RCC 7860 (cell line): Measurements from ENCODE around the gene TMEM44.
A peak's percentile ranks its signal among the peaks of the same experiment; 100 is the strongest.
"Not testable (repeated sequence)": the region's sequence is repeated elsewhere in the genome, so short reads cannot be mapped to it uniquely, and the experiment has no call there.

Source experiments
- DNase-seq: peaks from one replicate; pipeline ENCODE4 v3.0.0-alpha.2; 2015; ENCODE audit warnings: low spot score
- FAIRE-seq: peaks from 2 replicates; lab custom pipeline; 2012; peaks lifted over from hg19 to GRCh38; lab: Jason Lieb, UNC

Gene TMEM44

DNA sequence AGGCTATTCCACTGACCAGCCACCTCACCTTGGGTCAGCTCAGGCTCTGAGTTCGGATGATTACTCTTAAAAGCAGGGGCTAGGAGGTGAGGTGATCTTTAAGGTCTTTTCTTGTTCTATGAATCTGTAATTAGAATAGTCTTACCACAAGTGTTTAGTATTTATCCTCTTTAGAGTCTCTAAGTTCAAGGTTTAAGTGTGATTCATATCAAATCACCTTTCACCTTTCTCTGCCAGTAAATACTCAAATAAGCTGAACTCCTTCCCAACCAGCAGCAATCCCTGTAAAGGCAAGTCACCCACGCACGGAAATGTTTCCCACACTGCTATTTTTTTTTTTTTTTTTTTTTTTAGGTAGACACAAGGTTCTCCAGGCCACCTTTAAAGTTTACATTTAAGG, 14.5 kb upstream of the TMEM44 start:
- no peak for DNase-seq
- no peak for FAIRE-seq

DNA sequence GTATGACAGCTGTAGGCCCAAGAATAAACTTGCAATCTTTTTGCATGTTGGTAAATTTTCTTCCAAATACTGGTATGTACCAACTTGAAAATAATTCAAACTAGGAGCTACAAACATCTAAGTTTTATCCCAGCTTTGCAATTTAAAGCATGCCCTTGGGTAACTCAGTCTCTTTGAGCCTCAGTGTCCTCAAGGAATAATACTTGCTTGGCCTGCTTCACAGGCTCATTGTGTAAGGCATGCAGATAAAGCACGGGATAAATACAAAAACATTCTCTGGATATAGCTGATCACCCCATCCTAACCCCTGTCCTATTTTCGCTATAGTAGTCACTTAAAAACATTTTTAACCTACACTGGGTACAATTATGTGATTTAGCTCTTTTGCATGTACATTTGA, 9.6 kb upstream of the TMEM44 start:
- DNase-seq: no peak
- FAIRE-seq: no peak

DNA sequence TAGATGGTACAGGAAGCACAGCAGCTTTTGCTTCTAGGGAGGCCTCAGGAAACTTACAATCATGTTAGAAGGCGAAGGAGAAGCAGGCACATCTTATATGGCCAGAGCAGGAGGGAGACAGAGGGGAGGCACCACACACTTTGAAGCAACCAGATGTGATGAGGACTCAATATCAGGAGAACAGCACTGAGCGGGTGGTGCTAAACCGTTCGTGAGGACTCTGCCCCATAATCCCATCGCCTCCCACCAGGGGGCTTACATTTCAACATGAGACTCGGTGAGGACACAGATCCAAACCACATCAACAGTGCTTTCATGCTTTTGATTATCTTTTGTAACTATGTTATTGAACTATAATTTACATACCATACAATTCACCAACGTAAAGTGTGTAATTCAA, 7.6 kb upstream of the TMEM44 start:
- DNase-seq: no peak
- no peak for FAIRE-seq

DNA sequence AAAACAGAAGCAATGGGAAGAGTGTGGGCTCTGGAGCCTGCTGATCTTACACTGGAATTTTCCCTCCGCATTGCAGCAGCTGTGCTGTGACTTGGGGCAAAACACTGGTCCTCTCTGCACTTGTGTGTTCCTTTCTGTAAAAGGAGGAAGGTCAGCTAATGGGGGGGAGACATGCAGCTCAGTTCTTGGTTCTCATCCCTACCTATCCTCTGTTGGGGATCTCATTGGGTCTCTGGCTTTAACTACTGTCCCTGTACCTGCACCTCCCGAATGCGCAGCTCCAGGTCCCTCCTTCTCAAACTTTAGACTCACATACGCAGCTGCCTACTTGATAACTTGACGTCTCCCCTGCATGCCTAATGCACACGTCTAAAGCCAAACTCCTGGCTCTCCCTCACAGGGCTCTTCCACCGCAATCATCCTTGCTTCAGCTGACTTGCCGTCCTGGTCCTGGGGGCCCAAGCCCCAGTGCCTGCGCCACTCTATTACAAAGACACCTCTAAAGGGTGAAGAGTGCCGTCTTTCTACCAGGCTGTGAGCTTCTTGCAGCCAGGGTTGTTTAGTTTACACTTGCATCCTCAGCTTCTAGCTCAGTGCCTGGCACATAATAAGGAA, 5.9 kb upstream of the TMEM44 start:
- DNase-seq (no peak), FAIRE-seq (no peak)

DNA sequence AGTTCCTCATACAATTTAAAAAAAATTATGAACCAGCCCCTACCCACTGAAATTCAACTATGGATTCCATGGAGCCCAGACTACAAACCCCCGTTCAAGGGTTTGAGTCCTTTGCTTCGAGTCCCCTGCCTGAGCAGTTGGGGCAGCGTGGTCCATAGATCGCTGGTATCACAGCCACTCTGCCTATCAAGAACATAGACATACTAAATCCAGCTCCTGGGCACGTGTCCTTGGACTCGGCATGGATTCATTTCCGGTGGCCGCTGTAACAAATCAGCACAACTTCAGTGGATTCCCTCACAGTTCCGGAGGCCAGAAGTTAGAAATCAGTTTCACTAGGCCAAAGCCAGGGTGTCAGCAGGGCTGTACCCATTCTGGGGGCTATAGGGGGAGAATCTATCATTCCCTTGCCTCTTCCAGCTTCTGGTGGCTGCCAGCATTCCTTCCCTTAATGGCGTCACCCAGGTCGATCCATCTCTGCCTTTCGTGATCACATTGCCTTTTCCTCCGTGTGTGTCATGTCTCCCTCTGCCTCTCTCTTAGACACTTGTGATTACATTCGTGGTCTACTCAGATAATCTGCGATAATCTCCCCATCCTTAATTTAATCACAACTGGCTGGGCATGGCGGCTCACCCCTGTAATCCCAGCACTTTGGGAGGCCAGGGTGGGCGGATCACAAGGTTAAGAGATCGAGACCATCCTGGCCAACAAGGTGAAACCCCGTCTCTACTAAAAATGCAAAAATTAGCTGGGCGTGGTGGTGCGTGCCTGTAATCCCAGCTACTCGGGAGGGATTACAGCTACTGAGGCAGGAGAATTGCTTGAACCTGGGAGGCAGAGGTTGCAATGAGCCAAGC, 4.6 kb upstream of the TMEM44 start:
- DNase-seq (no peak), FAIRE-seq (no peak)

DNA sequence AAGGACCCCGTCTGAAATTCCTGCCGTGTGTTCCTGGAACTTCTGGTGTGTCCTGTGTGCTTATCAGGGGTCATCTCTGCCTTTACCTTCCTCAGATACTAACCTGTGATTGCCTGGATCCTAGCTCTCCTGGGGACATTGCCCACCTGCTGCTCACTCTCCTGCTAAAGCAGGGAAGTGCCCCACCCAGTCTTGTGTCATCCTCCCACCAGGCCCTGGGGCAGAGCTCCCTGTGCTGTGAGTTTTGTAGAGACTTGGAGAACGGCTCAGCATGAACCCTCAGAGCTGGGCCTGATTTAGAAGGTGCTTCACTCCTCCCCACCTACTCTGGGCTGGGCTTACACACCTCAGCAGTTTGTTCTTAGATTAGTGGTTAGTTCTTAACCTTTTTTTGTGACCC, 3.8 kb upstream of the TMEM44 start:
- DNase-seq: no peak
- no peak for FAIRE-seq

DNA sequence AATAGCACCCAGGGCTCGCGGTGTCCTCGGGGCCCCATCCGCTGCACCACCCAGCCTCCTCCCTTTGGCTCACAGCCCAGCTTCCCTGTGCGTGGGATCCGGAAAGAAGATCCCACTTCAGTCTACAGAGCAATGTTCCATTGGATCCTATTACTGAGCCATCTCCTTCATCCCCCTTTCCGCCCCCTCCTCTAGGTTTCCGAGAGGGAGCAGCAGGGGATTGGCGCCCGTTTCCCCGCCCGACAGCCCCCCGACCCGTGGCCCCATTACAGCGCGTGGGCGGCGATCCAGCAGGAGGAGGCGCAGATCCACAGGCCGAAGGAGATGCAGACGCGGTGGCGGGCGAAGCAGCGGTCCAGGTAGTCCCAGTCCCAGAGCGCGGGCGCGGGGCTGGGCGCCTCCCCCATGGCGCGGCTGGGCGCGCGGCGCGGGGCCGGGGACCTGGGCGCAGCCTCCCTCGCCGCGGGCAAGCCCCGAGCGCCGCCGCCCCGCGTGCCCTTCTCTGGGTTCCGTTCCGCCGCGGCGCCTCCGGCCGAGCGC, 340 bp downstream of the TMEM44 start:
- FAIRE-seq (no peak), DNase-seq (peak; percentile 25)

DNA sequence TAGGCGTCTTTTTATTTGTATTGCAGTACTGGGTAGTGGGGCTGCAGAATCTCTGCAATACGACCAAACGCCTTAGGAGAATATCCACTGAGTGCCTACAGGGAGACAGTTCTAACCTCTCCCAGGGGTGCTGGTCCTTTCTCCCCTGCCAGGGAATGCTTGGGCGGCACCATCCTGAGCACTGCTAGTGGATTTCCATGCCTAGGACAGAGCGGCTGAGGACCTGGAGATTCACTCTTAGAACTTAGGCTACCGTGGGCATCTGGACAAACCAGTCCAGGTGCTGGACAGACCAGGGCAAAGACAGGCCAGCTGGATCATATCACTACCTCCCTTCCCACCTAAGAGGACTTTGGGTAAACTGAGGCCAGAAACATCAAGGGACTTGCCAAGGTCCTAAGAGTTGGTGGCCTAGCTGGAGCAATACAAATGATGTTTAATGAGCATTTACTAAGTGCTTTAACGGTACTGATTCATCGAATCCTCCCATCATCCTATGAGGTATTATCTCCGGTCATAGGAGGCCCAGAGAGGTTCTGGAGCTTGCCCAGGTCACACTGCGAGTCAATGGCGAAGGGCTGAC, 902 bp downstream of the TMEM44 start:
- FAIRE-seq: no peak

DNA sequence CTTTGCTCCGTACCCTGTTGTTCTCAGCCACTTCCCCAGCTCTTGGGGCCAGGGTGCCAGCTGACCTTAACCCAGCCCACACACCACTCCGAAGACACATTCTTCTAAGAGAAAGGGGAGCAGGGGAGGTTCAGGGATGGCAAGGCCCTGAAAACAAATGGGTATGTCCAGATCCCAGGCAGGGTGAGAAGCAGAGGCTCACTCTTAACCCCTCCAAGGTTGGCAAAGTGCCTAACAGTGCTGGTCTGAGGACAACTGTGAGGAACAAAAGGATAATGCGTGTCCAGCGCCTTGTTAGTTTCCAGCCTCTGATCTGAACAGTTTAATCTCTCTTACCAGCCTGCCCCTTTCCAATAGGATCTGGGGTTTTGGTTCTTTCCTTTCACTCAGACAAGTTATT, 1.5 kb downstream of the TMEM44 start:
- DNase-seq (no peak), FAIRE-seq (no peak)

More for the DNA sequence above, 902 bp downstream of the TMEM44 start:
- DNase-seq: no peak

DNA sequence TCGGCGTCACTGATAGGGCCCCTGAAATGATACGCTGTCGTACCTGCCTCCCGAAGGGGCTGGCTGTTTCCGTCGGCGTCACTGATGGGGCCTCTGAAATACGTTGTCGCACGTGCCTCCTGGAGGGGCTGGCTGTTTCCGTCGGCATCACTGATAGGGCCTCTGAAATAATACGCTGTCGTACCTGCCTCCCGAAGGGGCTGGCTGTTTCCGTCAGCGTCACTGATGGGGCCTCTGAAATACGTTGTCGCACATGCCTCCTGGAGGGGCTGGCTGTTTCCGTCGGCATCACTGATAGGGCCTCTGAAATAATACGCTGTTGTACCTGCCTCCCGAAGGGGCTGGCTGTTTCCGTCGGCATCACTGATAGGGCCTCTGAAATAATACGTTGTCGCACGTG, 2.5 kb downstream of the TMEM44 start:
- not testable (repeated sequence) for FAIRE-seq, DNase-seq

DNA sequence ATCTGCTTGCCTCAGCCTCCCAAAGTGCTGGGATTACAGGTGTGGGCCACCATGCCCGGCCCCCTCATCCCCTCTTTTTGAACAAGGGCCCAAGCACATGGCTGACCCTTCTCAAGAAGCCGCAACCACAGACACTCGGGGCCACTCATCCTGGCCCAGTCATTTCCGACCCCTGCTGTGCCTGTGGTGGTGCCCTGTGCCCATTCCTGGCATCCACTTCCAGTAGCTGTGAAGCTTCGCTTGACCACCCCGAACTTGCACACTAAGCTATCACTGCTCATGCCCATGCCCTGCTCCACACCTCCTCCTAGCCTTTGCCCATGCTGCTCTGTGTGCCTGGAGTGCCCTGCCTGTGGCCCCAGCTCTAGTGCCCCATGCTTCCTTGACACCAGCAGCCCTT, 8.3 kb downstream of the TMEM44 start:
- peak; percentile 13 for DNase-seq
- FAIRE-seq: no peak

DNA sequence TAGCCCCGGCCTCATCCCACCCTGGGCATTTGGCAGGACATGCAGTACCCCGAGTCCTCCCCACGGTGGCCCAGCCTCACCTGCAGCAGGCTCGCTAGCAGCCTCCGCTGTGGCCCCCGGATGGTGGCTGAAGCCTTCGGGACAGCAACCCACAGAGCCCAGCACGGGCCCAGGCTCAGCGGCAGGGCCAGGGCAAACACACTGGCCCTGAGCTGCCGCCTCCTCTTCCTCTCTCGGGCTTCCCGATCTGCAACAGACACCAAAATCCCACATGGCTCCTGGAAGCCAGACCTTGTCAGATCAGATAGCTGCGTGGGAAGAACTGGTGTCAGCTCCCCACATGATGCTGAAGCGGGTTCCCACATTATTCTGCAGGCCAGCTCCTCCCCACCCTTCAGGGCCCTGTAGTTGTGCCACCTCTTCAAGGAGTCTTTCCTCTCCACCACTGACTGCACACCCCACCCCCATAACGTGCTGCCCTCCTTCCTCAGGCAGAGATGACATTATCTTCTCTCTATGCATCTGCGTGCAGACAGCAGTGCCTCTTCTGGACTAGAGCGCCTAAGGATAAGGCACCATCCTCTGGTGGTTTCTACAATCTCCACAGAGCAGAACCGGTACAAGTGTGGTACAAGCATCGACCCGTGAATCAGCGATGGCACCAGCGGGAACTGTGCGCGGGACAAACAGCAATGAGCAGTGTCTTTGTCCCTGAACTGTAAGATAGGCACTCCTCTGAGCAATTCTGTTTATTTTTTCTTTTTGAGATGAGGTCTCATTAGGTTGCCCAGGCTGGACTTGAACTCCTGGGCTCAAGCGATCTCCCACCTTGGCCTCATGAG, 9.5 kb downstream of the TMEM44 start:
- DNase-seq (no peak), FAIRE-seq (no peak)

DNA sequence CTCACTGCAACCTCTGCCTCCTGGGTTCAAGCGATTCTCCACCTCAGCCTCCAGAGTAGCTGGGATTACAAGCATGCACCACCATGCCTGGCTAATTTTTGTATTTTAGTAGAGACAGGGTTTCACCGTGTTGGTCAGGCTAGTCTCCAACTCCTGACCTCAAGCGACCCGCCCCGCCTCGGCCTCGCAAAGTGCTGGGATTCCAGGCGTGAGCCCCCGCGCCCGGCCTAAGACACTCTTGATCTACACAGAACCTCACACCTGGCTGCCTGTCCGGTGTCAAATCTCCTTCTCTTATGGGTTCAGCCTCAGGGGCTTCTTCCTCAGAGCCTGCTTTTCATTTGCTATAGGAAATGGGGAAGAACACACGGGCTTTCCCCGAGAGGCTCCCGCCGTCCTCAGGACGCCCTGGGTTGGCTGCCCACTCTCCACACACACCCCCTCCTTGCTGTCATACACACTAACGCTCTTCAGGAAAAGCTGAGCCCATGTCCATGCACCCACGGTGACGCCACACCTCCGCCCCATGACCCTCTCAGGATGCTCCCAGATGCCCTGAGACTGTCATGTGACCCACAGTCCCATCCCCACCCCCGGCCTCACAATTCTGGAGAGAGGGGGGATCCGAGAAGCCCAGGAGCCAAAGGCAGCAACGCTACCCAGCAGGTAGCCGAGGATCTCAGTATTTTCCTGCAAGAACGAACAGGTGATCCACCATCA, 10.4 kb downstream of the TMEM44 start:
- FAIRE-seq (no peak), DNase-seq (no peak)

DNA sequence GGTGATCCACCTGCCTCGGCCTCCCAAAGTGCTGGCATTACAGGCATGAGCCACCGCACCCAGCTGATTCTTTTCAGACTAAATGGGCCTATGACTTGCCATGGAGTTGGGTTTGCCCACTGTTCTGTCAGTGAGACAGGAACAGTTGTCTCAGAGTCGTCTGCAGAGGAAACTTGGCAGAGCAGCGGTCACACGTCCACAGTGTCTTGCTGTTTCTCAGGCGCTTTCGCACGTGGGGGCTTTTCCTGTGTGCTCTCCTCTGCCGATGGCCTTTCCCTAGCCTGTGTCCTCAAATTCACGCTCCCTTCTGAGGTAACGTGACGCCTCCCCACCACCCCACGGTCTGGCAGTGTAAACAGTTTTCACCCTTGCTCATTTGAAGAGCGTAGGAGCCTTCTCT, 11.3 kb downstream of the TMEM44 start:
- no peak for FAIRE-seq
- DNase-seq: no peak

DNA sequence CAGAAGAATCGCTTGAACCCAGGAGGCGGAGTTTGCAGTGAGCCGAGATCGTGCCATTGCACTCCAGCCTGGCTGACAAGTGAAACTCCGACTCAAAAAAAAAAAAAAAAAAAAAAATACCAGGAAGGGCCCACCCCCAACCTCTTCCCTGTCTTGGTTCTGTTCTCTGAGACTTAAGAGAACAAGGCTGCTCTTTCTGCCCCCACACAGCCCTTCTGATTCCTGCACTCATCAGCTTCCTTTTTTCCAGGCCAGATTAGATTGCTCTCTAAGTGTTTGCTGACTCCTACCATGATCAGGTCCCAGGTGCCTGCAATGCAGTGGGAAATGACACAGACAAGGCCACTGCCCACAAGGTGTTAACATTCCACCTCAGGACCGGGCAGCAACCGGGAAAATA, 13.0 kb downstream of the TMEM44 start:
- FAIRE-seq (no peak), DNase-seq (no peak)

DNA sequence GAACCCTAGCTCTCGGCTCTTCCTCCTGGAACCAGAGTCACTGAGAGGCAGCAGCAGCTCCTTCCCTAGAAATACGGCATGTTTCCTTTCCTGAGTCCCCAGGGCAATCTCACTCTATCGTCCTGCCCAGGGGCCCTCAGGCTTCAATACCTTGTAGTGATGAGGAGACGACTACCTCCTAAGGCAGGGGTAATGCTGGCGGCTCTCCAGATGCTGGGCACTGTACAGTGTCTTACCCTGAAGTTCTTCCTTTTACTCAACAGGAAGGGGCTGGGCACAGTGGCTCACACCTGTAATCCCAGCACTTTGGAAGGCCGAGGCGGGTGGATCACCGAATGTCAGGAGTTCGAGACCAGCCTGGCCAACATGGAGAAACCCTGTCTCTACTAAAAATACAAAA, 13.5 kb downstream of the TMEM44 start:
- DNase-seq: no peak
- FAIRE-seq: no peak

DNA sequence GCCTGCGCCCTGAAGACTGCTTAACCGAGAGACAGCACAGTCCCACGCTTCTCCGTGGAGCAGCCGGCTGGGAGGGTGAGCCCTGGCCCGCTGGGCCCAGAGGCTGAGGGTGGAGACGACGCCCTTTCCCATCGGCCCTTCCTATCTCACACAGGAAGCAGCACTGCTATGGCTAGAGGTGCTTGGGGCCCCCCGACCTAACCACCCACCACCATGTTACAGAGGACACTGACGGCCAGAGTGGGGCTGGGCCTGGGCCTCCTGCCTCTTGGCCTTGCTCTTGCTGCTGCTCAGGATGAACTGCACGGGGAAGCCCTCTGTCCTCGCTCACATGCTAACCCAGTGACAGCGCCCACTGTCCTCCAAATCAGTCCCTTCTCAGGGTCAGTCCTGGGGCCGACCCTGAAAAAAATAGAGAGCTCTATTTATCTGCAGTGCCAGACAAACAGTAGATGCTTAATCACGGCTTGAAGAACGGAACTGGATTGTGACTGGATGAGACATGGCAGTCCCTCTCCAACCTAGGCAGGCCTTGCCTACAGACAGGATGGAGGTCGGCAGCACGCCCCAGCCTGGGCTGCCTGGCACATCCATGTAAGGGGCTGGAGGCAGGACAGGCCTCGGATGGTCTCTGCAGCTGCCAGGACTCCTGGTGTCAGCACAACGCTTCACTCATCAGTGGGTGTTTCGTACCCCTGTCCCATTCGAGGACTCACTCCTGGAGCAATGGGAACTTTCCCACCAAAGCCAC, 14.2 kb downstream of the TMEM44 start:
- no peak for DNase-seq
- FAIRE-seq: no peak

DNA sequence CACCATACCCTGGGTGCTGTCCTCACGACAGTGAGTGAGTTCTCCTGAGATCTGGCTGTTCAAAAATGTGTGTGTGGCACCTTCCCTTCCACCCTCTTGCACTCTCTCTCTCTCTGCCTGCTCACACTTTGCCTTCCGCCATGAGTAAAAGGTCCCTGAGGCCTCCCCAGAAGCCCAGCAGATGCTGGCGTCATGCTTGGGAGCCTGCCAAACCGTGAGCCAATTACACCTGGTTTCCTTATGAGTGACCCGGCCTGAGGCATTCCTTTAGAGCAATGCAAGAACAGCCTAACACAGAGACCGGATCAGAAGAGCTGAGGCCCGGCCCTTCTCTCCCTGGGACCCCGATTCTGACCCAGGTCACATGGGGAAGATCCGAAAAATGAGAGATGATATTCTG, 15.4 kb downstream of the TMEM44 start:
- DNase-seq (no peak), FAIRE-seq (no peak)

DNA sequence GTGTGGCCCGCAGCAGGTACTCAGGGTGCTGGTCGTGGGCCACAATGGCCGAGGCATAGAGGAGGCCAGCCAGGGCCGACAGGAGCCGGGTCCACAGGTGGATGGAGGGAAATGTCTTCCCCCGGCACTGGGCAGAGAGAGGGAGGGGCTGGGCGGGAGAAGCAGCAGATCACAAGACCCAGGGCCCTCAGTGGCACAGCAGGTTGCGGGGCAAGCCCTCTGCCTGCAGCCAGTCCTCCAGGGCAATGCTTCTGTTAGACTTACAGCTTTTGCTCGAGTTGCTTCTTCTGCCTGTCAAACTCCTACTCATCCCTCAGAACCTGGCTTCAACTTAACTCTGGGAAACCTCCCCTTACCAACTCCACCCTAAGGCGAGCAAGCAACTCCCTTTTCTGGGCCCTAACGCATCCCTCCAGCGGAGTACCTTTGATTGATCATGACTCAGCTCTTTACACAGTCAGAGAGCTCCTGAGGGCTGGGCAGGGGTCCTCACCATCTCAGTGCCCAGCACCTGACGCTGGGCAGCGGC, 16.0 kb downstream of the TMEM44 start:
- DNase-seq: no peak
- FAIRE-seq: no peak
